Osteocyte (in vitro differentiated cells): ENCODE results near the gene RAPGEF2. TPM values are rescaled to one million over a fixed set of nuclear protein-coding genes. Genes with fewer than 3 reads are reported as not detected.

Experiments
- DNase-seq: peaks from one replicate; pipeline ENCODE4 v3.0.0; 2021; ENCODE audit warnings: mixed read lengths; ENCODE audit not compliant: unreplicated experiment; ENCODE audit errors: extremely low spot score
- H3K27ac Mint-ChIP-seq: one replicate; pipeline ENCODE4 v1.8.0; 2021; ENCODE audit warnings: mild to moderate bottlenecking, mixed read lengths; ENCODE audit not compliant: unreplicated experiment
- H3K27me3 Mint-ChIP-seq: one replicate; pipeline ENCODE4 v1.8.0; 2021; ENCODE audit warnings: mixed read lengths; ENCODE audit not compliant: unreplicated experiment
- H3K36me3 Mint-ChIP-seq: one replicate; pipeline ENCODE4 v1.8.0; 2021; ENCODE audit warnings: mixed read lengths; ENCODE audit not compliant: unreplicated experiment
- H3K4me1 Mint-ChIP-seq: one replicate; pipeline ENCODE4 v1.8.0; 2021; ENCODE audit warnings: mixed read lengths; ENCODE audit not compliant: unreplicated experiment
- H3K4me3 Mint-ChIP-seq: one replicate; pipeline ENCODE4 v1.8.0; 2021; ENCODE audit warnings: mild to moderate bottlenecking, moderate library complexity, mixed read lengths; ENCODE audit not compliant: unreplicated experiment
- H3K9me3 Mint-ChIP-seq: one replicate; pipeline ENCODE4 v1.8.0; 2021; ENCODE audit warnings: mixed read lengths; ENCODE audit not compliant: unreplicated experiment
- total RNA-seq: library from RNA; stranded (reverse); gene quantifications from 2 replicates; pipeline ENCODE4 v1.2.1, GENCODE V29; 2021
- TF ChIP-seq, protein P1 (sequence below): fragments of 200-600 bp; sonication (generic); IDR thresholded peaks from 2 replicates; pipeline ENCODE4 v1.5.0; 2021; ENCODE audit warnings: antibody characterized with exemption, mild to moderate bottlenecking, moderate library complexity

RAPGEF2 gene
- total RNA-seq, 1 donor from 2014 or later = 22.7 TPM

- TF ChIP-seq, protein P1, sequence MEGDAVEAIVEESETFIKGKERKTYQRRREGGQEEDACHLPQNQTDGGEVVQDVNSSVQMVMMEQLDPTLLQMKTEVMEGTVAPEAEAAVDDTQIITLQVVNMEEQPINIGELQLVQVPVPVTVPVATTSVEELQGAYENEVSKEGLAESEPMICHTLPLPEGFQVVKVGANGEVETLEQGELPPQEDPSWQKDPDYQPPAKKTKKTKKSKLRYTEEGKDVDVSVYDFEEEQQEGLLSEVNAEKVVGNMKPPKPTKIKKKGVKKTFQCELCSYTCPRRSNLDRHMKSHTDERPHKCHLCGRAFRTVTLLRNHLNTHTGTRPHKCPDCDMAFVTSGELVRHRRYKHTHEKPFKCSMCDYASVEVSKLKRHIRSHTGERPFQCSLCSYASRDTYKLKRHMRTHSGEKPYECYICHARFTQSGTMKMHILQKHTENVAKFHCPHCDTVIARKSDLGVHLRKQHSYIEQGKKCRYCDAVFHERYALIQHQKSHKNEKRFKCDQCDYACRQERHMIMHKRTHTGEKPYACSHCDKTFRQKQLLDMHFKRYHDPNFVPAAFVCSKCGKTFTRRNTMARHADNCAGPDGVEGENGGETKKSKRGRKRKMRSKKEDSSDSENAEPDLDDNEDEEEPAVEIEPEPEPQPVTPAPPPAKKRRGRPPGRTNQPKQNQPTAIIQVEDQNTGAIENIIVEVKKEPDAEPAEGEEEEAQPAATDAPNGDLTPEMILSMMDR = no peak
- Mint-ChIP-seq H3K27ac (no peak overlapping the region), H3K27me3 (no peaks in the 10 kb centered on the region), H3K36me3 (peaks cover 57% of the 10 kb centered on the region), H3K4me3 (no peak overlapping the region), H3K4me1 (no peaks in the 10 kb centered on the region), H3K9me3 (no peaks in the 10 kb centered on the region)
- DNase-seq = no peak
Observed at GRCh38 chr4:159346681-159347080, 243.8 kb downstream of the RAPGEF2 start.

DNA sequence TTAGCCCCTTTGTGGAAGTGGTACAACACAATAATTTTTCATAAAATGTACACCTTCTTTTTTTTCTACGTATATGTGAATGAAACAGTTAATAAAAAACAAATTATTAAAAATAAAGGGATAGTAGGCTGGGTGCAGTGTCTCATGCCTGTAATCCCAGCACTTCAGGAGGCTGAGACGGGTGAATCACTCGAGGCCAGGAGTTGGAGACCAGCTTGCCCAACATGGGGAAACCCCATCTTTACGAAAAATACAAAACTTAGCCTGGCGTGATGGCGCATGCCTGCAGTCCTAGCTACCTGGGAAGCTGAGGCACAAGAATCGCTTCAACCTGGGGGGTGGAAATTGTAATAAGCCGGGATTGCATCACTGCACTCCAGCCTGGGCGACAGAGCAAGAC, 244.9 kb downstream of the RAPGEF2 start:
- TF ChIP-seq, protein P1 = no peak
- no peak overlapping the region for H3K27ac Mint-ChIP-seq
- no peaks in the 10 kb centered on the region for H3K4me1 Mint-ChIP-seq
- H3K4me3 Mint-ChIP-seq = no peak overlapping the region
- H3K9me3 Mint-ChIP-seq = no peaks in the 10 kb centered on the region
- H3K27me3 Mint-ChIP-seq = no peaks in the 10 kb centered on the region
- DNase-seq = no peak
- peaks cover 58% of the 10 kb centered on the region for H3K36me3 Mint-ChIP-seq

DNA sequence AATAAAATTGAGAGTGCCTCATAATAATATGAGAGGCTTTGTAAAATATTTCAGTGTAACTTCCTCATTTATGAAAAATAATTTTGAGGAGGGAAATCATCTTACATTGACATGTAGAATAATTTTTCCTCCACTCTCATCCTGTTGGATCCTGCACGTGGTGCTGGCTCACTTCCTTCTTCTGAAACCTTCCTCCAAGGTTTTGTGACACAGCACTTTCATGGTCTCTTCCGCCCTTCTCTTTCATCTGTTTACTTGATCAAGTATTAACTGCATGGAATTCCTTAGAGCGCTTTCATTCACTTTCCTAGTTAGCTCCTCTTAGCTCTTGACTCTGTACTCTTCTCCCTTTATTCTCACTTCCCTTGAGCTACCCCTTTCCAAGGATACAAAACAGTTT, 246.5 kb downstream of the RAPGEF2 start:
- Mint-ChIP-seq H3K36me3 (peaks cover 56% of the 10 kb centered on the region), H3K27me3 (no peaks in the 10 kb centered on the region), H3K9me3 (no peaks in the 10 kb centered on the region), H3K4me1 (no peaks in the 10 kb centered on the region), H3K4me3 (no peak overlapping the region), H3K27ac (no peak overlapping the region)
- TF ChIP-seq, protein P1 = no peak
- no peak for DNase-seq

GRCh38 chr4:159352609-159353008, 249.7 kb downstream of the RAPGEF2 start:
- H3K9me3 Mint-ChIP-seq = no peaks in the 10 kb centered on the region
- no peaks in the 10 kb centered on the region for H3K4me1 Mint-ChIP-seq
- H3K27me3 Mint-ChIP-seq = no peaks in the 10 kb centered on the region
- TF ChIP-seq, protein P1 = no peak
- DNase-seq = no peak
- no peak overlapping the region for H3K27ac Mint-ChIP-seq
- H3K4me3 Mint-ChIP-seq = no peak overlapping the region
- peaks cover 54% of the 10 kb centered on the region for H3K36me3 Mint-ChIP-seq

- TF ChIP-seq, protein P1 = no peak
- H3K4me3 Mint-ChIP-seq = no peak overlapping the region
- no peak overlapping the region for H3K27ac Mint-ChIP-seq
- peaks cover 7% of the 10 kb centered on the region for H3K4me1 Mint-ChIP-seq
- DNase-seq = no peak
- peaks cover 45% of the 10 kb centered on the region for H3K36me3 Mint-ChIP-seq
- no peaks in the 10 kb centered on the region for H3K27me3 Mint-ChIP-seq
- no peaks in the 10 kb centered on the region for H3K9me3 Mint-ChIP-seq
Observed at GRCh38 chr4:159353422-159354116, 250.7 kb downstream of the RAPGEF2 start.
